GM21825 (cell line): ENCODE data around the gene PANX2.

Experiments
- ATAC-seq: cut with Tn5 transposase; IDR thresholded peaks from one replicate; pipeline ENCODE4 v1.9.1; 2021; ENCODE audit warnings: mild to moderate bottlenecking, moderate library complexity; ENCODE audit not compliant: unreplicated experiment

PANX2 gene

GRCh38 chr22:50183141-50183971 lies 12.8 kb downstream of the PANX2 start:
- no peak for ATAC-seq

GRCh38 chr22:50184004-50184901 lies 13.7 kb downstream of the PANX2 start:
- ATAC-seq: no peak

- ATAC-seq: no peak
Observed at GRCh38 chr22:50184902-50185374, 14.4 kb downstream of the PANX2 start.

- ATAC-seq: peak; percentile 29
Observed at GRCh38 chr22:50185375-50186087, 15.0 kb downstream of the PANX2 start, which contains the start of gene TRABD. TSS of gene TRABD (plus strand) at chr22:50185913. CDS start at chr22:50193061, 7,148 bp downstream.

GRCh38 chr22:50186181-50186714 lies 15.7 kb downstream of the PANX2 start:
- ATAC-seq: no peak

- ATAC-seq: no peak
Observed at GRCh38 chr22:50186761-50187523, 16.4 kb downstream of the PANX2 start.

GRCh38 chr22:50188356-50188755 lies 17.8 kb downstream of the PANX2 start:
- ATAC-seq: no peak

GRCh38 chr22:50189184-50189848 lies 18.8 kb downstream of the PANX2 start:
- no peak for ATAC-seq

GRCh38 chr22:50189849-50190181 lies 19.3 kb downstream of the PANX2 start:
- no peak for ATAC-seq

- peak; percentile 37 for ATAC-seq
Observed at GRCh38 chr22:50190182-50190940, 19.8 kb downstream of the PANX2 start.

GRCh38 chr22:50190941-50191741 lies 20.6 kb downstream of the PANX2 start:
- peak; percentile 23 for ATAC-seq

GRCh38 chr22:50192436-50193204 lies 22.1 kb downstream of the PANX2 start:
- ATAC-seq: no peak

- no peak for ATAC-seq
Observed at GRCh38 chr22:50193621-50194020, 23.1 kb downstream of the PANX2 start.

- no peak for ATAC-seq
Observed at GRCh38 chr22:50194037-50194805, 23.7 kb downstream of the PANX2 start.

- ATAC-seq: no peak
Observed at GRCh38 chr22:50196256-50196655, 25.7 kb downstream of the PANX2 start.

GRCh38 chr22:50197000-50197800 lies 26.7 kb downstream of the PANX2 start:
- ATAC-seq: no peak
